ENCODE data around the gene ING4. TPM values are rescaled to one million over a fixed set of nuclear protein-coding genes. Genes with fewer than 3 reads are reported as not detected.
A peak's percentile ranks its signal among the peaks of the same experiment; 100 is the strongest.
"Not testable (repeated sequence)": the region's sequence is repeated elsewhere in the genome, so short reads cannot be mapped to it uniquely, and the experiment has no call there.

ING4 gene
- polyA plus RNA-seq (ENCODE audit: insufficient read length in 3 of 3) = 100 to 1,000 TPM; 125 to 134 (median 128) TPM

- DNase-seq (ENCODE audit: low read depth in 3 of 3, low spot score in 2 of 3) = peak; percentile 96 to 99 (median 99)
These were observed at the start of gene ING4 for GRCh38 chr12:6662906-6663742. ING4 (minus strand) TSS chr12:6663119; CDS start chr12:6663101, 18 bp downstream.

GRCh38 chr12:6708960-6709394 is 46.1 kb upstream of the ING4 start:
- no peak for DNase-seq (ENCODE audit: low read depth in 3 of 3, low spot score in 2 of 3)

GRCh38 chr12:6708351-6708750 is 45.4 kb upstream of the ING4 start:
- DNase-seq (ENCODE audit: low read depth in 3 of 3, low spot score in 2 of 3) = not testable (repeated sequence)

GRCh38 chr12:6703631-6704030 is 40.7 kb upstream of the ING4 start:
- DNase-seq (ENCODE audit: low read depth in 3 of 3, low spot score in 2 of 3) = no peak

- no peak for DNase-seq (ENCODE audit: low read depth in 3 of 3, low spot score in 2 of 3)
These were observed 38.3 kb upstream of the ING4 start for GRCh38 chr12:6701078-6701768.

- peak in 1 of 3 donors; percentile 59 for DNase-seq (ENCODE audit: low read depth in 3 of 3, low spot score in 2 of 3)
These were observed 37.7 kb upstream of the ING4 start, which contains the start of gene PIANP for GRCh38 chr12:6700646-6701051. PIANP (minus strand) TSS chr12:6700815; CDS start chr12:6698061, 2,754 bp downstream.

GRCh38 chr12:6699989-6700645 is 37.2 kb upstream of the ING4 start:
- no peak for DNase-seq (ENCODE audit: low read depth in 3 of 3, low spot score in 2 of 3)

- no peak for DNase-seq (ENCODE audit: low read depth in 3 of 3, low spot score in 2 of 3)
These were observed 36.5 kb upstream of the ING4 start for GRCh38 chr12:6699259-6699988.

- DNase-seq (ENCODE audit: low read depth in 3 of 3, low spot score in 2 of 3) = no peak
These were observed 35.6 kb upstream of the ING4 start for GRCh38 chr12:6698352-6699046.

GRCh38 chr12:6697584-6698351 is 34.8 kb upstream of the ING4 start:
- DNase-seq (ENCODE audit: low read depth in 3 of 3, low spot score in 2 of 3) = peak in 1 of 3 donors; percentile 26

GRCh38 chr12:6696690-6697583 is 34.0 kb upstream of the ING4 start:
- peak in 1 of 3 donors; percentile 21 for DNase-seq (ENCODE audit: low read depth in 3 of 3, low spot score in 2 of 3)

GRCh38 chr12:6695313-6696045 is 32.6 kb upstream of the ING4 start:
- DNase-seq (ENCODE audit: low read depth in 3 of 3, low spot score in 2 of 3) = no peak

GRCh38 chr12:6694701-6695100 is 31.8 kb upstream of the ING4 start:
- no peak for DNase-seq (ENCODE audit: low read depth in 3 of 3, low spot score in 2 of 3)

- no peak for DNase-seq (ENCODE audit: low read depth in 3 of 3, low spot score in 2 of 3)
These were observed 31.0 kb upstream of the ING4 start for GRCh38 chr12:6693832-6694355.

- DNase-seq (ENCODE audit: low read depth in 3 of 3, low spot score in 2 of 3) = no peak
These were observed 30.0 kb upstream of the ING4 start for GRCh38 chr12:6692888-6693287.

GRCh38 chr12:6691473-6691872 is 28.6 kb upstream of the ING4 start:
- no peak for DNase-seq (ENCODE audit: low read depth in 3 of 3, low spot score in 2 of 3)
